ENCODE measurements around the gene DAPK2. TPM values are rescaled to one million over a fixed set of nuclear protein-coding genes. Genes with fewer than 3 reads are reported as not detected.

DAPK2 gene
- total RNA-seq, 1 donor from 2014 or later = 0.52 TPM

GRCh38 chr15:64019764-64020163 lies 26.5 kb downstream of the DAPK2 start:
- no peaks in the 10 kb centered on the region for H3K79me2 ChIP-seq (ENCODE audit: insufficient read depth, low read length)
- Mint-ChIP-seq H3K27ac (ENCODE audit: unreplicated experiment) (no peak overlapping the region), H3K27me3 (ENCODE audit: low read depth, unreplicated experiment) (peaks cover 27% of the 10 kb centered on the region), H3K9me3 (ENCODE audit: unreplicated experiment) (peaks cover 3% of the 10 kb centered on the region), H3K4me1 (ENCODE audit: low read depth, unreplicated experiment) (peaks cover 10% of the 10 kb centered on the region), H3K4me3 (ENCODE audit: unreplicated experiment) (no peak overlapping the region), H3K36me3 (ENCODE audit: low read depth, unreplicated experiment) (no peaks in the 10 kb centered on the region)
- DNase-seq (ENCODE audit: low read depth) (no peak), FAIRE-seq (no peak)
- H3K4me1 ChIP-seq (ENCODE audit: insufficient read depth, low read length) = peaks cover 8% of the 10 kb centered on the region
- H2AFZ ChIP-seq (ENCODE audit: low read depth, low read length) = no peak overlapping the region
- no peak overlapping the region for H3K27ac ChIP-seq (ENCODE audit: low read depth, low read length)
- peaks cover 6% of the 10 kb centered on the region for H3K9me3 ChIP-seq (ENCODE audit: insufficient read depth, low read depth, low read length)
- H4K20me1 ChIP-seq (ENCODE audit: insufficient read depth, low read length) = no peaks in the 10 kb centered on the region
- no peaks in the 10 kb centered on the region for H3K36me3 ChIP-seq (ENCODE audit: insufficient read depth, low read length)
- no peak overlapping the region for H3K4me3 ChIP-seq (ENCODE audit: insufficient read depth, low read depth, low read length)
- no peak overlapping the region for H3K4me2 ChIP-seq (ENCODE audit: low read length)
- no peak overlapping the region for H3K9ac ChIP-seq (ENCODE audit: low read length)
- H3K27me3 ChIP-seq (ENCODE audit: insufficient read depth, low read length) = no peaks in the 10 kb centered on the region
- no peak for TF ChIP-seq CTCF (IDR thresholded peaks at IDR 0.05; ENCODE audit: insufficient read depth, low read depth, low read length)

GRCh38 chr15:64017591-64018163 lies 28.6 kb downstream of the DAPK2 start:
- FAIRE-seq (no peak), DNase-seq (ENCODE audit: low read depth) (peak; percentile 62)
- H3K27me3 ChIP-seq (ENCODE audit: insufficient read depth, low read length) = no peaks in the 10 kb centered on the region
- no peaks in the 10 kb centered on the region for H4K20me1 ChIP-seq (ENCODE audit: insufficient read depth, low read length)
- no peak overlapping the region for H3K4me3 ChIP-seq (ENCODE audit: insufficient read depth, low read depth, low read length)
- H3K79me2 ChIP-seq (ENCODE audit: insufficient read depth, low read length) = no peaks in the 10 kb centered on the region
- peaks cover 4% of the 10 kb centered on the region for H3K9me3 Mint-ChIP-seq (ENCODE audit: unreplicated experiment)
- TF ChIP-seq EZH2 (IDR thresholded peaks at IDR 0.05; ENCODE audit: insufficient read depth, low read length) (no peak), CTCF (IDR thresholded peaks at IDR 0.05; ENCODE audit: insufficient read depth, low read depth, low read length) (no peak)
- H3K4me3 Mint-ChIP-seq (ENCODE audit: unreplicated experiment) = no peak overlapping the region
- peak overlapping the region; percentile 23 for H3K4me2 ChIP-seq (ENCODE audit: low read length)
- no peak overlapping the region for H2AFZ ChIP-seq (ENCODE audit: low read depth, low read length)
- H3K27ac ChIP-seq (ENCODE audit: low read depth, low read length) = no peak overlapping the region
- no peaks in the 10 kb centered on the region for H3K36me3 ChIP-seq (ENCODE audit: insufficient read depth, low read length)
- peaks cover 8% of the 10 kb centered on the region for H3K4me1 ChIP-seq (ENCODE audit: insufficient read depth, low read length)
- no peak overlapping the region for H3K9ac ChIP-seq (ENCODE audit: low read length)
- H3K36me3 Mint-ChIP-seq (ENCODE audit: low read depth, unreplicated experiment) = no peaks in the 10 kb centered on the region
- H3K27ac Mint-ChIP-seq (ENCODE audit: unreplicated experiment) = no peak overlapping the region
- peaks cover 10% of the 10 kb centered on the region for H3K4me1 Mint-ChIP-seq (ENCODE audit: low read depth, unreplicated experiment)
- H3K27me3 Mint-ChIP-seq (ENCODE audit: low read depth, unreplicated experiment) = peaks cover 15% of the 10 kb centered on the region
- H3K9me3 ChIP-seq (ENCODE audit: insufficient read depth, low read depth, low read length) = peaks cover 6% of the 10 kb centered on the region

- peaks cover 6% of the 10 kb centered on the region for H3K9me3 ChIP-seq (ENCODE audit: insufficient read depth, low read depth, low read length)
- no peak overlapping the region for H3K27ac Mint-ChIP-seq (ENCODE audit: unreplicated experiment)
- no peak overlapping the region for H3K4me3 ChIP-seq (ENCODE audit: insufficient read depth, low read depth, low read length)
- peaks cover 4% of the 10 kb centered on the region for H3K9me3 Mint-ChIP-seq (ENCODE audit: unreplicated experiment)
- no peak overlapping the region for H3K27ac ChIP-seq (ENCODE audit: low read depth, low read length)
- peaks cover 8% of the 10 kb centered on the region for H3K4me1 ChIP-seq (ENCODE audit: insufficient read depth, low read length)
- H3K4me2 ChIP-seq (ENCODE audit: low read length) = peak overlapping the region; percentile 23
- peaks cover 13% of the 10 kb centered on the region for H3K27me3 Mint-ChIP-seq (ENCODE audit: low read depth, unreplicated experiment)
- no peak overlapping the region for H3K4me3 Mint-ChIP-seq (ENCODE audit: unreplicated experiment)
- peak; percentile 59 for FAIRE-seq
- H3K4me1 Mint-ChIP-seq (ENCODE audit: low read depth, unreplicated experiment) = peaks cover 10% of the 10 kb centered on the region
- no peak overlapping the region for H3K9ac ChIP-seq (ENCODE audit: low read length)
- H3K79me2 ChIP-seq (ENCODE audit: insufficient read depth, low read length) = no peaks in the 10 kb centered on the region
- H3K27me3 ChIP-seq (ENCODE audit: insufficient read depth, low read length) = no peaks in the 10 kb centered on the region
- H4K20me1 ChIP-seq (ENCODE audit: insufficient read depth, low read length) = no peaks in the 10 kb centered on the region
- no peak for TF ChIP-seq EZH2 (IDR thresholded peaks at IDR 0.05; ENCODE audit: insufficient read depth, low read length)
- TF ChIP-seq CTCF (IDR thresholded peaks at IDR 0.05; ENCODE audit: insufficient read depth, low read depth, low read length) = no peak
- no peaks in the 10 kb centered on the region for H3K36me3 Mint-ChIP-seq (ENCODE audit: low read depth, unreplicated experiment)
- DNase-seq (ENCODE audit: low read depth) = peak; percentile 67
- no peak overlapping the region for H2AFZ ChIP-seq (ENCODE audit: low read depth, low read length)
- no peaks in the 10 kb centered on the region for H3K36me3 ChIP-seq (ENCODE audit: insufficient read depth, low read length)
Observed at GRCh38 chr15:64017082-64017588, 29.1 kb downstream of the DAPK2 start.
